GM18951 (cell line): ENCODE results near the gene ZNHIT3.

Experiments
- POLR2A ChIP-seq: IDR thresholded peaks from 4 replicates; pipeline ENCODE4 v1.6.1; 2011; ENCODE audit warnings: mild to moderate bottlenecking; ENCODE audit not compliant: insufficient read length, insufficient read depth; ENCODE audit errors: extremely low read depth
- in situ Hi-C: fragments of 300-500 bp; cut with MboI; formaldehyde crosslinking; loops from one replicate; pipeline ENCODE4 v1.12.0; 2022; ENCODE audit warnings: low sequenced_read_pairs, mixed read lengths, inconsistent platforms; ENCODE audit not compliant: unreplicated experiment

ZNHIT3 gene

GRCh38 chr17:36533935-36534839 lies 47.7 kb downstream of the ZNHIT3 start:
- TF ChIP-seq POLR2A: no peak
- in situ Hi-C loops: no loop called here

DNA sequence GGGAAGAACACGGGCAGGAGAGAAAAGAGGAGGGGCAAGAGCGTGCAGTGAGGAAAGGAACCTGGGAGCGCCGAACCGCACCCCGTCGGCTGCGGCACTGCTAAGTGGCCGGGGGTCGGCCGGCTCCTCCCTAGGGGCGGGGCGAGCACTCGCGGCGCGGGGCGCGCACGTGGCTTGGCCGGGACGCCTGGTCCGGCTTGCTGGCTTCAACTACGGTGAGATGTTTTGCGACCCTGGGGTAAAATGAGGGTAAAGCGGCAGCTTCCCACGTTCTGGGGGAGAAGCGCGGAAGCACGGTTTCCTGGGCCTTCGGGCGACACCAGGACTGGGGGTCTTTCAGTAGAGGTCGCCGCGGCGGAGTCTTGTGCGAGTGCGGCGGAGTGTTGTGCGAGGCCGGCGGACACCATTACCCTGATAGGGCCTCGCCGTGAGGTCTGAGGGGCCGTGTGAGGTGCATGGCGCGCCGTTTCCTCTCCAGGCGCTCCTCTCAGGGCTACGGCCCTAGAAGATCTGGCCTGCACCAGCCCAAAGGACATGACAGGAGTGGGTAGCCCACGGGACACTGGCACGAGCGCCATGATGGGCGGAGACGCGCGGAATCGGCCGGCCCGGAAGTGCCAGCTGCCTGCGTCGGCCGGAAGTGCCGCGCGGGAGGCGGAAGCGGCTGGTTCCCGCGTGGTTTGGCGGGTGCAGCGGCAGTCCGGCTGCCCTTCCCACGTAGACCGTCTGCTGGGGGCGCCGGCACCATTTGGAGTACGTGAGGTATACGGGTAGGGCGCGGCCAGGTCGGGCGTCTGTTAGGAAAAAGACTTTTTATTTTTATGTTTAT lies 48.6 kb downstream of the ZNHIT3 start, which contains the start of the genes MYO19 and PIGW:
Gene MYO19 (minus strand): TSS at position 29 of the 829 bp plus-strand sequence. CDS start 2,330 bp downstream, outside the sequence.
Gene PIGW (plus strand): TSS at position 148 of the 829 bp plus-strand sequence. CDS start 2,115 bp downstream, outside the sequence.
- TF ChIP-seq POLR2A: peak; percentile 92
- in situ Hi-C loops: no loop called here

GRCh38 chr17:36535669-36536081 lies 49.2 kb downstream of the ZNHIT3 start:
- in situ Hi-C loops: no loop called here
- TF ChIP-seq POLR2A: no peak

- no peak for TF ChIP-seq POLR2A
- in situ Hi-C loops: no loop called here
Observed at GRCh38 chr17:36540696-36541095, 54.2 kb downstream of the ZNHIT3 start.

DNA sequence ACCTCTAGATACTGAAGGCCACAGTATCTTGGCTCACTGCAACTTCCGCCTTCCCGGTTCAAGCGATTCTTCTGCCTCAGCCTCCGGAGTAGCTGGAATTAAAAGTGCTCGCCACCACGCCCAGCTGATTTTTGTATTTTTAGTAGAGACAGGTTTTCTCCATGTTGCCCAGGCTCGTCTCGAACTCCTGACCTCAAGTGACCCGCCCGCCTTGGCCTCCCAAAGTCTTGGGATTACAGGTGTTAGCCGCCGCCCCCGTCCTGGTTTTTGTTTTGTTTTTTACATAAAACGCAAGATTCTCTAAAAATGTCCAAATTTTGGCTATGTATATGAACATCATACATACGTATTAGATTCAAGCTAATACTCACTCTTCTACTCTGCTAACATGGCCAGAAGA lies 56.3 kb downstream of the ZNHIT3 start:
- no peak for TF ChIP-seq POLR2A
- in situ Hi-C loops: no loop called here

- no peak for TF ChIP-seq POLR2A
- in situ Hi-C loops: no loop called here
Observed at GRCh38 chr17:36544044-36544306, 57.5 kb downstream of the ZNHIT3 start.

GRCh38 chr17:36544307-36545076 lies 58.0 kb downstream of the ZNHIT3 start, which contains the start of gene GGNBP2:
Gene GGNBP2 (plus strand): TSS chr17:36544919. CDS start chr17:36545725, 806 bp downstream.
- in situ Hi-C loops: no loop called here
- TF ChIP-seq POLR2A: peak; percentile 86

DNA sequence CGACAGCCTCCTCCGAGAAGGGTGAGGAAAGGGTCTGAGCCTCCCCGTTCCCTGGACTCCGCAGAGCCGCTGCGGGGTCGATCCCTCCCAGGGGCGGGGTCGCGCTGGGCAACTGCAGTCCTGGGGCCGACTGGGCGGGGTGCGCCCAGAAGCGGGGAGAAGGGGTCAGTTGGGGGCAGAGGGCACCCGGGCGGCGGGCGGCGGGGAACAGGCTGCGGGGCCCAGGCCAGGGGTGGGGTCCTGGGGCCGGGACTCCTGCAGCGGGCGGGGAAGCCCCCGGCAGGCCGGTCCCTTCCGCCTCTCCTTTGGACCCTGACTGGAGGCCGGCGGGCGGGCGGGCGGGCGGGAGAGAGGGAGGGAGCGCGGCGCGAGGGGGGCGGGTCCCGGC lies 58.6 kb downstream of the ZNHIT3 start:
- peak; percentile 50 for TF ChIP-seq POLR2A
- in situ Hi-C loops: no loop called here
